A549 (cell line): ENCODE data around the gene THBS1. TPM values are rescaled to one million over a fixed set of nuclear protein-coding genes. Genes with fewer than 3 reads are reported as not detected.
A peak's percentile ranks its signal among the peaks of the same experiment; 100 is the strongest.

ENCODE experiments used
- ATAC-seq, 2 experiments: fragments of 200-7000 bp in 1 of 2; fragments of >200 bp in 1 of 2; cut with Nextera tagmentation in 1 of 2; cut with Tn5 transposase in 1 of 2; 3 replicates each; pipeline versions ENCODE4 v1.8.0 to v1.9.1; 2018 to 2020; ENCODE audit warnings: mild to moderate bottlenecking in 1 of 2, moderate library complexity in 1 of 2
- CTCF ChIA-PET: fragments of 300-600 bp; sonication (Branson Sonifier 250); formaldehyde crosslinking; extraction: SDS; loops from one replicate; lab custom pipeline; 2021; ENCODE audit warnings: antibody characterized with exemption, inconsistent platforms; lab: Yijun Ruan, JAX
- POLR2A ChIA-PET: fragments of 350-600 bp; formaldehyde crosslinking; extraction: SDS; loops from one replicate; lab custom pipeline; 2021; ENCODE audit warnings: antibody characterized with exemption, inconsistent platforms; lab: Yijun Ruan, JAX
- DNase-seq, 2 experiments: peaks; one replicate each; pipeline versions ENCODE4 v3.0.0 to v3.0.0-alpha.2; 2011 to 2016; ENCODE audit warnings: low read depth in 1 of 2, low spot score in 1 of 2
- FAIRE-seq: peaks from 2 replicates; lab custom pipeline; 2011; peaks lifted over from hg19 to GRCh38; lab: Jason Lieb, UNC
- H3K27ac ChIP-seq, 2 experiments: fragments of >200 bp; sonication (Bioruptor Twin); formaldehyde crosslinking; 3 replicates each; pipeline ENCODE4 v1.5.1; 2016 to 2017
- H3K4me1 ChIP-seq: fragments of >200 bp; sonication (Bioruptor Twin); formaldehyde crosslinking; 3 replicates; pipeline ENCODE4 v1.6.1; 2016
- H3K4me2 ChIP-seq: fragments of >200 bp; sonication (Bioruptor Twin); formaldehyde crosslinking; 3 replicates; pipeline ENCODE4 v1.6.1; 2016
- H3K4me3 ChIP-seq: fragments of >200 bp; sonication (Bioruptor Twin); formaldehyde crosslinking; 3 replicates; pipeline ENCODE4 v1.5.1; 2016
- H3K9me3 ChIP-seq: fragments of >200 bp; sonication (Bioruptor Twin); formaldehyde crosslinking; 3 replicates; pipeline ENCODE4 v1.6.1; 2016
- BHLHE40 ChIP-seq: IDR thresholded peaks from 2 replicates; pipeline ENCODE4 v1.6.1; 2012; ENCODE audit warnings: low read depth, low read length, inconsistent platforms
- CBX2 ChIP-seq: fragments of 200-600 bp; sonication (generic); IDR thresholded peaks from 2 replicates; pipeline ENCODE4 v1.6.1; 2016; ENCODE audit warnings: low read depth, mild to moderate bottlenecking, borderline replicate concordance
- CHD4 ChIP-seq: fragments of 200-600 bp; sonication (generic); IDR thresholded peaks from 2 replicates; pipeline ENCODE4 v1.6.1; 2016; ENCODE audit warnings: antibody characterized with exemption, mild to moderate bottlenecking, borderline replicate concordance
- FOSL2 ChIP-seq, 2 experiments: fragments of 450-650 bp in 1 of 2; fragments of >200 bp in 1 of 2; sonication (Bioruptor Twin) in 1 of 2; formaldehyde crosslinking; IDR thresholded peaks; 2 replicates each; pipeline versions ENCODE4 v1.5.0 to v1.6.1; 2016 to 2020; ENCODE audit warnings: mild to moderate bottlenecking in 1 of 2, moderate library complexity in 1 of 2
- FOXS1 ChIP-seq: fragments of 250-450 bp; sonication (Bioruptor Pico); IDR thresholded peaks from 2 replicates; pipeline ENCODE4 v1.5.0; 2020; ENCODE audit warnings: mild to moderate bottlenecking, moderate library complexity
- HDAC2 ChIP-seq: fragments of 200-600 bp; sonication (generic); IDR thresholded peaks from 2 replicates; pipeline ENCODE4 v1.6.1; 2016
- HEYL ChIP-seq: fragments of 250-450 bp; sonication (Bioruptor Pico); IDR thresholded peaks from 2 replicates; pipeline ENCODE4 v1.8.0; 2021; ENCODE audit warnings: mild to moderate bottlenecking, moderate library complexity
- HOXA7 ChIP-seq: fragments of 250-450 bp; sonication (Bioruptor Pico); IDR thresholded peaks from 2 replicates; pipeline ENCODE4 v1.5.0; 2020; ENCODE audit warnings: mild to moderate bottlenecking, moderate library complexity
- JUNB ChIP-seq: fragments of >200 bp; sonication (Bioruptor Twin); formaldehyde crosslinking; IDR thresholded peaks from 2 replicates; pipeline ENCODE4 v1.6.1; 2016
- KDM1A ChIP-seq: fragments of 200-600 bp; sonication (generic); IDR thresholded peaks from 2 replicates; pipeline ENCODE4 v1.6.1; 2016; ENCODE audit warnings: low read depth, mild to moderate bottlenecking
- MAZ ChIP-seq: fragments of 150-350 bp; IDR thresholded peaks from 2 replicates; pipeline ENCODE4 v1.6.1; 2014; ENCODE audit warnings: antibody characterized with exemption, low read depth, low read length, borderline replicate concordance
- MYC ChIP-seq: IDR thresholded peaks from 2 replicates; pipeline ENCODE4 v1.6.1; 2012; ENCODE audit warnings: mild to moderate bottlenecking, inconsistent platforms, low read length, improper control_type of control experiment, borderline replicate concordance
- POLR2A ChIP-seq: IDR thresholded peaks from 2 replicates; pipeline ENCODE4 v1.6.1; 2012; ENCODE audit warnings: mild to moderate bottlenecking, low read length
- RARB ChIP-seq: fragments of 250-450 bp; sonication (Bioruptor Pico); IDR thresholded peaks from 2 replicates; pipeline ENCODE4 v1.8.0; 2021; ENCODE audit warnings: mild to moderate bottlenecking, moderate library complexity
- RNF2 ChIP-seq: fragments of 200-600 bp; sonication (generic); IDR thresholded peaks from 2 replicates; pipeline ENCODE4 v1.6.1; 2016; ENCODE audit warnings: low read depth, mild to moderate bottlenecking, antibody characterized with exemption, moderate library complexity, borderline replicate concordance
- SMC3 ChIP-seq: fragments of >200 bp; sonication (Bioruptor Twin); formaldehyde crosslinking; IDR thresholded peaks from 3 replicates; pipeline ENCODE4 v1.6.1; 2018; ENCODE audit warnings: inconsistent platforms
- TP53 ChIP-seq: fragments of 250-450 bp; sonication (Bioruptor Pico); IDR thresholded peaks from 2 replicates; pipeline ENCODE4 v1.5.0; 2021; ENCODE audit warnings: mild to moderate bottlenecking, moderate library complexity
- whole genome bisulfite sequencing: methylation state at CpG from one replicate; pipeline ENCODE4 v1.1.6; 2017; ENCODE audit errors: missing lambda C conversion rate; 5-methylcytosine and 5-hydroxymethylcytosine counted together
- polyA plus RNA-seq, 4 experiments: library from polyadenylated mRNA; depleted of rRNA in 3 of 4; stranded (reverse); fragments of >200 nt; fragmentation: RNase III in 1 of 4; extraction: RNeasy Plus Mini Kit Qiagen cat#74134 plus additional on column Dnase treatment in 1 of 4; gene quantifications; 2 replicates in 3 of 4; 3 replicates in 1 of 4; pipeline ENCODE4 v1.2.3, GENCODE V29; 2011 to 2017
- TF ChIP-seq, protein P1 (sequence below): fragments of 200-600 bp; sonication (generic); IDR thresholded peaks from 2 replicates; pipeline ENCODE4 v1.6.1; 2016; ENCODE audit warnings: antibody characterized with exemption, mild to moderate bottlenecking, moderate library complexity
- TF ChIP-seq, protein P2 (sequence below): fragments of 450-650 bp; IDR thresholded peaks from 2 replicates; pipeline ENCODE4 v1.6.1; 2014; ENCODE audit warnings: antibody characterized with exemption

The THBS1 gene
- polyA plus RNA-seq, 2 of the 4 experiments (the other 2 are of a cell fraction), result 46.8 to 54.9 TPM

DNA sequence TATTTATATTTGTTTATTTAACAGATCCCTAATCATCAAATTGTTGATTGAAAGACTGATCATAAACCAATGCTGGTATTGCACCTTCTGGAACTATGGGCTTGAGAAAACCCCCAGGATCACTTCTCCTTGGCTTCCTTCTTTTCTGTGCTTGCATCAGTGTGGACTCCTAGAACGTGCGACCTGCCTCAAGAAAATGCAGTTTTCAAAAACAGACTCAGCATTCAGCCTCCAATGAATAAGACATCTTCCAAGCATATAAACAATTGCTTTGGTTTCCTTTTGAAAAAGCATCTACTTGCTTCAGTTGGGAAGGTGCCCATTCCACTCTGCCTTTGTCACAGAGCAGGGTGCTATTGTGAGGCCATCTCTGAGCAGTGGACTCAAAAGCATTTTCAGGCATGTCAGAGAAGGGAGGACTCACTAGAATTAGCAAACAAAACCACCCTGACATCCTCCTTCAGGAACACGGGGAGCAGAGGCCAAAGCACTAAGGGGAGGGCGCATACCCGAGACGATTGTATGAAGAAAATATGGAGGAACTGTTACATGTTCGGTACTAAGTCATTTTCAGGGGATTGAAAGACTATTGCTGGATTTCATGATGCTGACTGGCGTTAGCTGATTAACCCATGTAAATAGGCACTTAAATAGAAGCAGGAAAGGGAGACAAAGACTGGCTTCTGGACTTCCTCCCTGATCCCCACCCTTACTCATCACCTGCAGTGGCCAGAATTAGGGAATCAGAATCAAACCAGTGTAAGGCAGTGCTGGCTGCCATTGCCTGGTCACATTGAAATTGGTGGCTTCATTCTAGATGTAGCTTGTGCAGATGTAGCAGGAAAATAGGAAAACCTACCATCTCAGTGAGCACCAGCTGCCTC, 14.7 kb downstream of the THBS1 start:
- no peak for ATAC-seq
- no peak overlapping the region for H3K4me3 ChIP-seq
- H3K27ac ChIP-seq, result peak overlapping the region in 1 of 2 experiments; percentile 53; a peak in 3 of 6 replicates
- ChIA-PET POLR2A (interaction anchor here (0.8 kb wide), 1 partner anchor 15 kb away, joined by 3 read pairs; the partner anchor contains the start of gene THBS1), CTCF (no interaction called here)
- H3K4me2 ChIP-seq, result peak overlapping the region; percentile 50
- no peak for DNase-seq
- no peaks in the 10 kb centered on the region for H3K9me3 ChIP-seq
- FAIRE-seq, result no peak
- H3K4me1 ChIP-seq, result peaks cover 37% of the 10 kb centered on the region
- TF ChIP-seq RARB (CRISPR knock-in tag) (no peak), FOSL2 (IDR thresholded peaks at IDR 0.05) (no peak), FOSL2 (CRISPR knock-in tag; IDR thresholded peaks at IDR 0.05) (no peak)
- WGBS, result 85% methylated on average over 8 of the region's 8 CpGs

DNA sequence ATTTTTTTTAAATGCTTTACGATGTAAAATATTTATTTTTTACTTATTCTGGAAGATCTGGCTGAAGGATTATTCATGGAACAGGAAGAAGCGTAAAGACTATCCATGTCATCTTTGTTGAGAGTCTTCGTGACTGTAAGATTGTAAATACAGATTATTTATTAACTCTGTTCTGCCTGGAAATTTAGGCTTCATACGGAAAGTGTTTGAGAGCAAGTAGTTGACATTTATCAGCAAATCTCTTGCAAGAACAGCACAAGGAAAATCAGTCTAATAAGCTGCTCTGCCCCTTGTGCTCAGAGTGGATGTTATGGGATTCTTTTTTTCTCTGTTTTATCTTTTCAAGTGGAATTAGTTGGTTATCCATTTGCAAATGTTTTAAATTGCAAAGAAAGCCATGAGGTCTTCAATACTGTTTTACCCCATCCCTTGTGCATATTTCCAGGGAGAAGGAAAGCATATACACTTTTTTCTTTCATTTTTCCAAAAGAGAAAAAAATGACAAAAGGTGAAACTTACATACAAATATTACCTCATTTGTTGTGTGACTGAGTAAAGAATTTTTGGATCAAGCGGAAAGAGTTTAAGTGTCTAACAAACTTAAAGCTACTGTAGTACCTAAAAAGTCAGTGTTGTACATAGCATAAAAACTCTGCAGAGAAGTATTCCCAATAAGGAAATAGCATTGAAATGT, 15.6 kb downstream of the THBS1 start:
- Histone ChIP-seq H3K4me1 (peaks cover 37% of the 10 kb centered on the region), H3K4me3 (no peak overlapping the region), H3K4me2 (peak overlapping the region; percentile 50), H3K27ac (no peak overlapping the region; a peak in 1 of 6 replicates), H3K9me3 (no peaks in the 10 kb centered on the region)
- CTCF ChIA-PET, result no interaction called here
- 28% methylated on average over 5 of the region's 5 CpGs for WGBS
- no peak for TF ChIP-seq CHD4
- TF ChIP-seq, protein P1, sequence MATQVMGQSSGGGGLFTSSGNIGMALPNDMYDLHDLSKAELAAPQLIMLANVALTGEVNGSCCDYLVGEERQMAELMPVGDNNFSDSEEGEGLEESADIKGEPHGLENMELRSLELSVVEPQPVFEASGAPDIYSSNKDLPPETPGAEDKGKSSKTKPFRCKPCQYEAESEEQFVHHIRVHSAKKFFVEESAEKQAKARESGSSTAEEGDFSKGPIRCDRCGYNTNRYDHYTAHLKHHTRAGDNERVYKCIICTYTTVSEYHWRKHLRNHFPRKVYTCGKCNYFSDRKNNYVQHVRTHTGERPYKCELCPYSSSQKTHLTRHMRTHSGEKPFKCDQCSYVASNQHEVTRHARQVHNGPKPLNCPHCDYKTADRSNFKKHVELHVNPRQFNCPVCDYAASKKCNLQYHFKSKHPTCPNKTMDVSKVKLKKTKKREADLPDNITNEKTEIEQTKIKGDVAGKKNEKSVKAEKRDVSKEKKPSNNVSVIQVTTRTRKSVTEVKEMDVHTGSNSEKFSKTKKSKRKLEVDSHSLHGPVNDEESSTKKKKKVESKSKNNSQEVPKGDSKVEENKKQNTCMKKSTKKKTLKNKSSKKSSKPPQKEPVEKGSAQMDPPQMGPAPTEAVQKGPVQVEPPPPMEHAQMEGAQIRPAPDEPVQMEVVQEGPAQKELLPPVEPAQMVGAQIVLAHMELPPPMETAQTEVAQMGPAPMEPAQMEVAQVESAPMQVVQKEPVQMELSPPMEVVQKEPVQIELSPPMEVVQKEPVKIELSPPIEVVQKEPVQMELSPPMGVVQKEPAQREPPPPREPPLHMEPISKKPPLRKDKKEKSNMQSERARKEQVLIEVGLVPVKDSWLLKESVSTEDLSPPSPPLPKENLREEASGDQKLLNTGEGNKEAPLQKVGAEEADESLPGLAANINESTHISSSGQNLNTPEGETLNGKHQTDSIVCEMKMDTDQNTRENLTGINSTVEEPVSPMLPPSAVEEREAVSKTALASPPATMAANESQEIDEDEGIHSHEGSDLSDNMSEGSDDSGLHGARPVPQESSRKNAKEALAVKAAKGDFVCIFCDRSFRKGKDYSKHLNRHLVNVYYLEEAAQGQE, result no peak
- no peak for TF ChIP-seq KDM1A
- TF ChIP-seq MAZ, result no peak
- TF ChIP-seq HEYL (CRISPR knock-in tag), result no peak
- TF ChIP-seq SMC3, result no peak
- TF ChIP-seq POLR2A, result no peak
- TF ChIP-seq TP53 (CRISPR knock-in tag), result no peak
- no peak for TF ChIP-seq FOXS1 (CRISPR knock-in tag)
- no peak for TF ChIP-seq RNF2
- TF ChIP-seq, protein P2, sequence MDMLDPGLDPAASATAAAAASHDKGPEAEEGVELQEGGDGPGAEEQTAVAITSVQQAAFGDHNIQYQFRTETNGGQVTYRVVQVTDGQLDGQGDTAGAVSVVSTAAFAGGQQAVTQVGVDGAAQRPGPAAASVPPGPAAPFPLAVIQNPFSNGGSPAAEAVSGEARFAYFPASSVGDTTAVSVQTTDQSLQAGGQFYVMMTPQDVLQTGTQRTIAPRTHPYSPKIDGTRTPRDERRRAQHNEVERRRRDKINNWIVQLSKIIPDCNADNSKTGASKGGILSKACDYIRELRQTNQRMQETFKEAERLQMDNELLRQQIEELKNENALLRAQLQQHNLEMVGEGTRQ, result no peak
- TF ChIP-seq HOXA7 (CRISPR knock-in tag), result no peak
- no peak for TF ChIP-seq FOSL2 (IDR thresholded peaks at IDR 0.05)
- no peak for TF ChIP-seq FOSL2 (CRISPR knock-in tag; IDR thresholded peaks at IDR 0.05)
- TF ChIP-seq BHLHE40, result no peak
- TF ChIP-seq HDAC2, result no peak
- no peak for TF ChIP-seq JUNB
- no peak for ATAC-seq
- POLR2A ChIA-PET, result no interaction called here
- no peak for FAIRE-seq
- no peak for DNase-seq

DNA sequence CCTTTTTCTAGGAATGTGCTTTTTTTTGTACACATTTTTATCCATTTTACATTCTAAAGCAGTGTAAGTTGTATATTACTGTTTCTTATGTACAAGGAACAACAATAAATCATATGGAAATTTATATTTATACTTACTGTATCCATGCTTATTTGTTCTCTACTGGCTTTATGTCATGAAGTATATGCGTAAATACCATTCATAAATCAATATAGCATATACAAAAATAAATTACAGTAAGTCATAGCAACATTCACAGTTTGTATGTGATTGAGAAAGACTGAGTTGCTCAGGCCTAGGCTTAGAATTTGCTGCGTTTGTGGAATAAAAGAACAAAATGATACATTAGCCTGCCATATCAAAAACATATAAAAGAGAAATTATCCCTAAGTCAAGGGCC, 16.5 kb downstream of the THBS1 start:
- CTCF ChIA-PET, result no interaction called here
- WGBS, result 95% methylated on average over 2 of the region's 2 CpGs
- Histone ChIP-seq H3K4me1 (peaks cover 37% of the 10 kb centered on the region), H3K9me3 (no peaks in the 10 kb centered on the region), H3K4me2 (no peak overlapping the region), H3K4me3 (no peak overlapping the region), H3K27ac (no peak overlapping the region)
- DNase-seq, result no peak
- POLR2A ChIA-PET, result no interaction called here
- FAIRE-seq, result no peak
- ATAC-seq, result no peak
- TF ChIP-seq MYC (no peak), CBX2 (no peak)
